GM23248 (cell line): ENCODE data around the gene TFPT. TPM values are rescaled to one million over a fixed set of nuclear protein-coding genes. Genes with fewer than 3 reads are reported as not detected.

ENCODE experiments used
- DNase-seq: peaks from one replicate; pipeline ENCODE4 v3.0.0-alpha.2; 2015
- H2AFZ ChIP-seq: fragments of 200-600 bp; sonication (generic); 2 replicates; pipeline ENCODE4 v1.6.1; 2016; ENCODE audit warnings: antibody characterized with exemption
- H3F3A ChIP-seq: fragments of 200-600 bp; sonication (generic); 2 replicates; pipeline ENCODE4 v1.6.1; 2016; ENCODE audit warnings: mild to moderate bottlenecking, antibody characterized with exemption, mixed run types; ENCODE audit not compliant: insufficient read depth
- H3K27ac ChIP-seq: fragments of 200-600 bp; sonication (generic); 2 replicates; pipeline ENCODE4 v1.5.1; 2016; ENCODE audit warnings: mild to moderate bottlenecking
- H3K27me3 ChIP-seq: fragments of 200-600 bp; sonication (generic); replicated peaks from 2 replicates; pipeline ENCODE4 v1.6.1; 2016; ENCODE audit warnings: mild to moderate bottlenecking; ENCODE audit not compliant: insufficient read depth
- H3K36me3 ChIP-seq: fragments of 200-600 bp; sonication (generic); 2 replicates; pipeline ENCODE4 v1.6.1; 2016; ENCODE audit warnings: low read depth, mild to moderate bottlenecking
- H3K4me1 ChIP-seq: fragments of 200-600 bp; sonication (generic); 2 replicates; pipeline ENCODE4 v1.6.1; 2016; ENCODE audit warnings: mild to moderate bottlenecking; ENCODE audit not compliant: insufficient read depth
- H3K4me2 ChIP-seq: fragments of 200-600 bp; sonication (generic); one replicate; pipeline ENCODE4 v1.6.1; 2016; ENCODE audit warnings: mild to moderate bottlenecking; ENCODE audit not compliant: unreplicated experiment
- H3K4me3 ChIP-seq: fragments of 200-600 bp; sonication (generic); 2 replicates; pipeline ENCODE4 v1.5.1; 2016; ENCODE audit warnings: mild to moderate bottlenecking
- H3K79me2 ChIP-seq: fragments of 200-600 bp; sonication (generic); 2 replicates; pipeline ENCODE4 v1.6.1; 2016; ENCODE audit warnings: mild to moderate bottlenecking; ENCODE audit not compliant: insufficient read depth
- H3K9ac ChIP-seq: fragments of 200-600 bp; sonication (generic); 2 replicates; pipeline ENCODE4 v1.6.1; 2016; ENCODE audit warnings: mild to moderate bottlenecking
- H3K9me2 ChIP-seq: fragments of 200-600 bp; sonication (generic); 2 replicates; pipeline ENCODE4 v1.6.1; 2016; ENCODE audit warnings: mixed run types, mild to moderate bottlenecking, moderate library complexity; ENCODE audit not compliant: insufficient read depth
- H3K9me3 ChIP-seq: fragments of 200-600 bp; sonication (generic); one replicate; pipeline ENCODE4 v1.6.1; 2017; ENCODE audit warnings: low read depth
- H4K20me1 ChIP-seq: fragments of 200-600 bp; sonication (generic); 2 replicates; pipeline ENCODE4 v1.6.0; 2016; ENCODE audit not compliant: insufficient read depth
- EZH2 ChIP-seq: fragments of 200-600 bp; sonication (generic); IDR thresholded peaks from 2 replicates; pipeline ENCODE4 v1.6.1; 2018; ENCODE audit warnings: antibody characterized with exemption, mild to moderate bottlenecking; ENCODE audit not compliant: insufficient read depth, poor library complexity, severe bottlenecking
- EZH2phosphoT487 ChIP-seq: fragments of 200-600 bp; sonication (generic); IDR thresholded peaks from 2 replicates; pipeline ENCODE4 v1.6.1; 2018; ENCODE audit warnings: antibody characterized with exemption, moderate library complexity, mild to moderate bottlenecking, low read depth; ENCODE audit not compliant: insufficient read depth
- WGBS, 2 experiments: methylation state at CpG; one replicate each; pipeline ENCODE4 v1.1.6; 2015 to 2017; ENCODE audit warnings: low lambda C conversion rate in 2 of 2, low coverage in 1 of 2; ENCODE audit errors: missing lambda C conversion rate in 2 of 2; 5-methylcytosine and 5-hydroxymethylcytosine counted together
- in situ Hi-C: fragments of 300-500 bp; cut with MboI; formaldehyde crosslinking; loops from 2 replicates; pipeline ENCODE4 v1.15.0; 2020
- polyA plus RNA-seq: library from polyadenylated mRNA; unstranded; fragments of >200 nt; fragmentation: Nextera tagmentation; extraction: Ambion mirVana; gene quantifications from 2 replicates; pipeline ENCODE4 v1.2.1, GENCODE V29; 2016
- total RNA-seq: library from RNA; depleted of rRNA; stranded (reverse); fragments of >200 nt; shearing (Covaris generic); gene quantifications from 2 replicates; pipeline ENCODE4 v1.2.3, GENCODE V29; 2014

TFPT gene
- total and polyA plus RNA-seq, 2 experiments from 2014 or later, result 11.5 to 30.0 TPM

DNA sequence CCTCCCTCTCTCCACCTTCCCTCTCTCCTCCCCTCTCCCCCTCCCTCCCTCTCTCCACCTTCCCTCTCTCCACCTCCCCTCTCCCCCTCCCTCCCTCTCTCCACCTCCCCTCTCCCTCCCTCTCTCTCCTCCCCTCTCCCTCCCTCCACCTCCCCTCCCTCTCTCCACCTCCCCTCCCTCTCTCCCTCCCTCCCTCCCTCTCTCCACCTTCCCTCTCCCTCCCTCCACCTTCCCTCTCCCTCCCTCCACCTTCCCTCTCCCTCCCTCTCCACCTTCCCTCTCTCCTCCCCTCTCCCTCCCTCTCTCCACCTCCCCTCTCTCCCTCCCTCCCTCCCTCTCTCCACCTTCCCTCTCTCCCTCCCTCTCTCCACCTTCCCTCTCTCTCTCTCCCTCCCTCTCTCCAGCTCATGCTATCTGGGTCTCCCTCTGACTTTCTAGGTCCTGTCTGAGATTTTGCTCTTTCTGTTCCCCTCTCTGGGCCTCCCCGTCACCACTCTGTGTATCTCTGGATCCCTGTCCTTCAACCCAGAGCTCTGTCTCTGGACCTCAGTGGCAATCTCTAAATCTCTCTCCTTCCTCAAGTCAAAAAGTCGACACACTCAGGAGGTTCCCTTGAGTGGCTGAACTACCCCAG lies 18.6 kb upstream of the TFPT start:
- 94 to 96% methylated on average over 2 of the region's 2 CpGs for WGBS, 2 experiments
- in situ Hi-C loops, result no loop called here

DNA sequence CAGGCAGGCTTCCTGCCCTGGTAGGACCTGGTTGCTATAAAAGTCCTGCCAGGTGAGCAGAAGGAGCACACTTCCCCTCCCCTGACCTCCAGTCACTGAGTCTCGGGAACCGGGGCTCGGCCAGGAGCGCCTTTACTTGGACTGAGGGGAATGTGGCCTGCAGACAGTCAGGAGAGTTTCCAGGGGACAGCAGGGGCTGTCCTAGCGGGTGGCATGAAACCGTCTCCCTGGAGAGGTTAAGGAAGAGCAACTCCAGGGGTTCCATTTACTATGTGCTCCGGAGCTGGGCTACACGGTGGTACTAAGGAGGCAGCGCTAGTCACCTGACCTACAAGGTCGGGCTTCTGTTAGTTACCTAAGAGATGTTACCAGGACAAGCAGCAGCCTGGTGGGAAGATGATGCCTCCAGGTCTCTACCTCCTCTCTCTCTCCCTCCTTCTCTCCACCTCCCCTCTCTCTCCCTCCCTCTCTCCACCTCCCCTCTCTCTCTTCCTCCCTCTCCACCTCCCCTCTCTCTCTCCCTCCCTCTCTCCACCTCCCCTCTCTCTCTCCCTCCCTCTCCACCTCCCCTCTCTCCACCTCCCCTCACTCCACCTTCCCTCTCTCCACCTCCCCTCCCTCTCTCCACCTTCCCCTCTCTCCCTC lies 18.0 kb upstream of the TFPT start:
- Histone ChIP-seq H3F3A (peaks cover 11% of the 10 kb centered on the region; the same call in 1 of the 2 replicates), H3K27ac (no peak overlapping the region), H3K4me3 (no peak overlapping the region), H3K79me2 (peaks cover 8% of the 10 kb centered on the region), H3K36me3 (no peaks in the 10 kb centered on the region; the same call in 1 of the 2 replicates), H4K20me1 (no peaks in the 10 kb centered on the region), H3K27me3 (no peaks in the 10 kb centered on the region), H3K4me1 (peaks cover 6% of the 10 kb centered on the region), H3K9me3 (no peaks in the 10 kb centered on the region), H2AFZ (no peak overlapping the region), H3K9ac (no peak overlapping the region), H3K9me2 (no peaks in the 10 kb centered on the region), H3K4me2 (no peak overlapping the region)
- TF ChIP-seq EZH2phosphoT487, result no peak
- no peak for TF ChIP-seq EZH2
- 80 to 82% methylated on average over 10 of the region's 10 CpGs for WGBS, 2 experiments
- DNase-seq, result no peak
- in situ Hi-C loops, result no loop called here

More for the DNA sequence above, 18.6 kb upstream of the TFPT start:
- Histone ChIP-seq H3F3A (peaks cover 11% of the 10 kb centered on the region; the same call in 1 of the 2 replicates), H4K20me1 (peaks cover under 1% of the 10 kb centered on the region; the same call in 1 of the 2 replicates), H3K4me1 (peaks cover 10% of the 10 kb centered on the region), H3K79me2 (peaks cover 15% of the 10 kb centered on the region), H3K9me3 (no peaks in the 10 kb centered on the region), H3K9ac (no peak overlapping the region), H3K36me3 (no peaks in the 10 kb centered on the region; the same call in 1 of the 2 replicates), H3K4me2 (no peak overlapping the region), H3K27me3 (no peaks in the 10 kb centered on the region), H3K4me3 (no peak overlapping the region), H3K27ac (no peak overlapping the region), H3K9me2 (no peaks in the 10 kb centered on the region), H2AFZ (no peak overlapping the region)
- DNase-seq, result no peak
- TF ChIP-seq EZH2 (no peak), EZH2phosphoT487 (no peak)

DNA sequence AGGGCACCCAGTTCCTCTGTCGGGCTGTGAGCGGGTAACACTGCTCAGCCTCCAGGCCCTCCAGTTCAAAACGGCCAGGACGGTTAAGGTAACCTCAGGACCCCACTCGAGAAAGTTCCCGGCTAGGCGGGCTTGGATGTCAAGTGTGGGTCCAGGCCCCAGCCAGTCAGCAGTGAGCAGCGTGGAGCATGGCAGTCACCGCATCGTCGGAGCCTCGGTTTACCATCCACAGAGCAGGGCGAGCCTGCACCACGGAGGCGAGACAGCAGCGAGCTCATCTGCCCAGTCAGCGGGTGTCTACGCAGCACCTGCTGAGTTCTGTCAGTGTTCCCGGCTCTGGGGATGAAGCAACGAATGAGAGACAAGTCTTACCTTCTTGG lies 14.2 kb upstream of the TFPT start:
- no peak for DNase-seq
- no peaks in the 10 kb centered on the region for H3K9me2 ChIP-seq
- no peaks in the 10 kb centered on the region for H3K4me1 ChIP-seq
- H3K79me2 ChIP-seq, result no peaks in the 10 kb centered on the region
- TF ChIP-seq EZH2 (no peak), EZH2phosphoT487 (no peak)
- H2AFZ ChIP-seq, result no peak overlapping the region
- no peaks in the 10 kb centered on the region for H3F3A ChIP-seq
- H3K9me3 ChIP-seq, result no peaks in the 10 kb centered on the region
- H4K20me1 ChIP-seq, result no peaks in the 10 kb centered on the region
- no peak overlapping the region for H3K27ac ChIP-seq
- 95 to 96% methylated on average over 18 to 20 of the region's 20 CpGs for WGBS, 2 experiments
- H3K9ac ChIP-seq, result no peak overlapping the region
- no peaks in the 10 kb centered on the region; the same call in 1 of the 2 replicates for H3K36me3 ChIP-seq
- no peak overlapping the region for H3K4me2 ChIP-seq
- in situ Hi-C loops, result no loop called here
- no peak overlapping the region for H3K4me3 ChIP-seq
- H3K27me3 ChIP-seq, result no peaks in the 10 kb centered on the region

GRCh38 chr19:54128796-54129616 lies 13.5 kb upstream of the TFPT start:
- DNase-seq, result no peak
- in situ Hi-C loops, result no loop called here
- WGBS, 2 experiments, result 93% methylated on average over 27 to 41 of the region's 41 CpGs

More at GRCh38 chr19:54128796-54129616, 13.5 kb upstream of the TFPT start:
- Histone ChIP-seq H3K27me3 (no peaks in the 10 kb centered on the region), H3F3A (no peaks in the 10 kb centered on the region), H3K36me3 (no peaks in the 10 kb centered on the region; the same call in 1 of the 2 replicates), H2AFZ (no peak overlapping the region), H3K79me2 (no peaks in the 10 kb centered on the region), H3K9me3 (no peaks in the 10 kb centered on the region), H3K9me2 (no peaks in the 10 kb centered on the region), H3K4me2 (no peak overlapping the region), H3K27ac (no peak overlapping the region), H3K4me1 (no peaks in the 10 kb centered on the region), H4K20me1 (no peaks in the 10 kb centered on the region), H3K4me3 (no peak overlapping the region), H3K9ac (no peak overlapping the region)
- no peak for TF ChIP-seq EZH2
- no peak for TF ChIP-seq EZH2phosphoT487
